Sigmoid colon (tissue), 7 donors: ENCODE measurements around the gene RASSF7. TPM values are rescaled to one million over a fixed set of nuclear protein-coding genes. Genes with fewer than 3 reads are reported as not detected.

Source experiments
- DNase-seq: peaks from one replicate; pipeline ENCODE4 v3.0.0-alpha.2; 2019
- H3K27ac ChIP-seq, 4 donors: fragments of 200-600 bp; sonication (generic); one replicate each; pipeline ENCODE4 v1.5.1; 2016 to 2019; ENCODE audit warnings: mild to moderate bottlenecking in 1 of 4
- H3K27me3 ChIP-seq, 3 donors: fragments of 200-600 bp; sonication (generic); one replicate each; pipeline ENCODE4 v1.5.1; 2019; ENCODE audit warnings: mild to moderate bottlenecking in 1 of 3
- H3K36me3 ChIP-seq, 4 donors: fragments of 200-600 bp; sonication (generic); one replicate each; pipeline ENCODE4 v1.5.1; 2016 to 2019
- H3K4me1 ChIP-seq, 4 donors: fragments of 200-600 bp; sonication (generic); one replicate each; pipeline ENCODE4 v1.5.1; 2017 to 2019
- H3K4me3 ChIP-seq, 4 donors: fragments of 200-600 bp; sonication (generic); one replicate each; pipeline ENCODE4 v1.5.1; 2017 to 2019; ENCODE audit warnings: mild to moderate bottlenecking in 2 of 4, moderate library complexity in 1 of 4
- H3K9me3 ChIP-seq, 4 donors: fragments of 200-600 bp in 3 of 4; sonication (generic) in 3 of 4; one replicate each; pipeline versions ENCODE4 v1.5.1 to v1.6.1; 2013 to 2019
- EP300 ChIP-seq, 4 donors: sonication (generic); formaldehyde crosslinking; IDR thresholded peaks; one replicate each; pipeline ENCODE4 v1.6.1; 2017; ENCODE audit warnings: antibody characterized with exemption in 4 of 4
- POLR2A ChIP-seq, 2 donors: fragments of 450-650 bp; IDR thresholded peaks; one replicate each; pipeline ENCODE4 v1.6.1; 2016; ENCODE audit warnings: antibody characterized with exemption in 2 of 2, mild to moderate bottlenecking in 2 of 2, moderate library complexity in 2 of 2
- POLR2AphosphoS5 ChIP-seq, 4 donors: sonication (generic); formaldehyde crosslinking; IDR thresholded peaks; one replicate each; pipeline ENCODE4 v1.6.1; 2017; ENCODE audit warnings: antibody characterized with exemption in 4 of 4
- WGBS, 2 donors: extraction: QIAGEN DNeasy Blood & Tissue Kit; methylation state at CpG; one replicate each; pipeline ENCODE4 v1.1.7; 2013; 5-methylcytosine and 5-hydroxymethylcytosine counted together
- intact Hi-C: fragments of 100-400 bp; cut with DNase I; formaldehyde crosslinking; loops from one replicate; pipeline ENCODE4 v1.15.1; 2023
- polyA plus RNA-seq, 3 donors: library from polyadenylated mRNA; stranded (reverse); fragments of 200-250 nt; gene quantifications; one replicate each; pipeline ENCODE4 v1.2.3, GENCODE V29; 2013
- total RNA-seq, 4 donors: library from RNA; depleted of rRNA; stranded (reverse); fragments of >200 nt; gene quantifications; one replicate each; pipeline ENCODE4 v1.1.0, GENCODE V29; 2016
- TF ChIP-seq, protein P1 (sequence below), 4 experiments: fragments of 450-650 bp in 3 of 4; fragments of 200-600 bp in 1 of 4; IDR thresholded peaks; one replicate each; pipeline ENCODE4 v1.5.1; 2016 to 2019; ENCODE audit warnings: antibody characterized with exemption in 4 of 4, mild to moderate bottlenecking in 3 of 4, moderate library complexity in 2 of 4
- donor health status: healthy with polysubstance abuse.
- donor health status: Bipolar disorder and iron deficiency.
- donor health status: healthy.

Gene RASSF7
- total and polyA plus RNA-seq, 7 donors: 3.0 to 122 (median 5.4) TPM

- H3K36me3 ChIP-seq: no peaks in the 10 kb centered on the region
- no peak overlapping the region for H3K27ac ChIP-seq
- H3K4me3 ChIP-seq: no peak overlapping the region
- no peaks in the 10 kb centered on the region for H3K9me3 ChIP-seq
- TF ChIP-seq, protein P1, sequence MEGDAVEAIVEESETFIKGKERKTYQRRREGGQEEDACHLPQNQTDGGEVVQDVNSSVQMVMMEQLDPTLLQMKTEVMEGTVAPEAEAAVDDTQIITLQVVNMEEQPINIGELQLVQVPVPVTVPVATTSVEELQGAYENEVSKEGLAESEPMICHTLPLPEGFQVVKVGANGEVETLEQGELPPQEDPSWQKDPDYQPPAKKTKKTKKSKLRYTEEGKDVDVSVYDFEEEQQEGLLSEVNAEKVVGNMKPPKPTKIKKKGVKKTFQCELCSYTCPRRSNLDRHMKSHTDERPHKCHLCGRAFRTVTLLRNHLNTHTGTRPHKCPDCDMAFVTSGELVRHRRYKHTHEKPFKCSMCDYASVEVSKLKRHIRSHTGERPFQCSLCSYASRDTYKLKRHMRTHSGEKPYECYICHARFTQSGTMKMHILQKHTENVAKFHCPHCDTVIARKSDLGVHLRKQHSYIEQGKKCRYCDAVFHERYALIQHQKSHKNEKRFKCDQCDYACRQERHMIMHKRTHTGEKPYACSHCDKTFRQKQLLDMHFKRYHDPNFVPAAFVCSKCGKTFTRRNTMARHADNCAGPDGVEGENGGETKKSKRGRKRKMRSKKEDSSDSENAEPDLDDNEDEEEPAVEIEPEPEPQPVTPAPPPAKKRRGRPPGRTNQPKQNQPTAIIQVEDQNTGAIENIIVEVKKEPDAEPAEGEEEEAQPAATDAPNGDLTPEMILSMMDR (IDR thresholded peaks at IDR 0.05): no peak
- TF ChIP-seq POLR2A (IDR thresholded peaks at IDR 0.05): no peak
- intact Hi-C loops: no loop called here
- H3K27me3 ChIP-seq: peaks cover 22 to 51% (median 47%) of the 10 kb centered on the region in 3 donors
- peaks cover 0 to 10% (median 9%) of the 10 kb centered on the region in 4 donors for H3K4me1 ChIP-seq
- WGBS, 2 donors: 95% methylated on average over 25 of the region's 25 CpGs
- no peak for DNase-seq
Observed at GRCh38 chr11:550021-550745, 10.6 kb upstream of the RASSF7 start.

DNA sequence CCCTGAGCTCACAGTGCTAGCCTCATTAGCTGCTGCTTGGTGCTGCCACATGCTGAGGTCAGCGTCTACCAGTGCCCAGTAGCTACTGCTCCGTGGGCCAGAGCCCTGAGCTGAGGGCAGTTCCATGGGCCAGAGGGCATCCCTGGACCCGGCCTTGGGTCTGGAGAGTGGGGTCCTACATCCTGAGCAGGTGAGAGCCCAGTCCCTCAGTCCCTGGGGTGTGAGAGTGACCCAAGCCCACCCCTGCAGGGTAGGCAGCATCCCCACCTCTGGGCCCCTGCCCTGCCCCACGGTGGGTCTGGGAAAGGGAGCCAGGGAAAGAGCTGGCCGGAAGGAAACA is 10.1 kb upstream of the RASSF7 start:
- DNase-seq: no peak
- TF ChIP-seq, protein P1 (IDR thresholded peaks at IDR 0.05): no peak
- TF ChIP-seq POLR2AphosphoS5 (IDR thresholded peaks at IDR 0.05) (no peak), EP300 (IDR thresholded peaks at IDR 0.05) (no peak), POLR2A (IDR thresholded peaks at IDR 0.05) (no peak)
- Histone ChIP-seq H3K4me3 (no peak overlapping the region), H3K27me3 (peaks cover 28 to 57% (median 52%) of the 10 kb centered on the region in 3 donors), H3K4me1 (peaks cover 0 to 16% (median 14%) of the 10 kb centered on the region in 4 donors), H3K9me3 (no peaks in the 10 kb centered on the region), H3K27ac (no peak overlapping the region), H3K36me3 (no peaks in the 10 kb centered on the region)
- intact Hi-C loops: no loop called here
- 86 to 90% methylated on average over 5 of the region's 5 CpGs for WGBS, 2 donors

DNA sequence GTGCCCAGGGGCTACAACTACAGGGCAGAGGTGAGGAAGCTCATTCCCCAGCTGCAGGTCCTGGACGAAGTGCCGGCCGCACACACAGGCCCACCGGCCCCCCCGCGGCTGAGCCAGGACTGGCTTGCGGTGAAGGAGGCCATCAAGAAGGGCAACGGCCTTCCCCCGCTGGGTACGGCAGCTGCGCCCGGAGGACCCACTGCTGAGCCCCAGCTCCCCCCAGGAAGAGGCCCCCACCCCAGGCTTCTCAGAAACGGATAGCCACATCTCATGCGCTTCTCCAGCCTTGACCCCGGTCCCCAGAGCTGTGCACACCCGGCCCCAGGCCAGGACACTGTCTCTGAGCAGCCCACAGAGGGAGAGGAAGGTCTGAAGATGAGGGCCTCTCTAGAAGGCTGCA is 9.6 kb upstream of the RASSF7 start:
- no peaks in the 10 kb centered on the region for H3K36me3 ChIP-seq
- no peaks in the 10 kb centered on the region for H3K9me3 ChIP-seq
- H3K27ac ChIP-seq: no peak overlapping the region
- peaks cover 0 to 20% (median 17%) of the 10 kb centered on the region in 4 donors for H3K4me1 ChIP-seq
- TF ChIP-seq EP300 (IDR thresholded peaks at IDR 0.05) (no peak), POLR2AphosphoS5 (IDR thresholded peaks at IDR 0.05) (no peak), POLR2A (IDR thresholded peaks at IDR 0.05) (no peak)
- TF ChIP-seq, protein P1 (IDR thresholded peaks at IDR 0.05): no peak
- intact Hi-C loops: no loop called here
- 85 to 89% methylated on average over 16 of the region's 16 CpGs for WGBS, 2 donors
- no peak overlapping the region for H3K4me3 ChIP-seq
- DNase-seq: no peak
- H3K27me3 ChIP-seq: peaks cover 32 to 61% (median 57%) of the 10 kb centered on the region in 3 donors

DNA sequence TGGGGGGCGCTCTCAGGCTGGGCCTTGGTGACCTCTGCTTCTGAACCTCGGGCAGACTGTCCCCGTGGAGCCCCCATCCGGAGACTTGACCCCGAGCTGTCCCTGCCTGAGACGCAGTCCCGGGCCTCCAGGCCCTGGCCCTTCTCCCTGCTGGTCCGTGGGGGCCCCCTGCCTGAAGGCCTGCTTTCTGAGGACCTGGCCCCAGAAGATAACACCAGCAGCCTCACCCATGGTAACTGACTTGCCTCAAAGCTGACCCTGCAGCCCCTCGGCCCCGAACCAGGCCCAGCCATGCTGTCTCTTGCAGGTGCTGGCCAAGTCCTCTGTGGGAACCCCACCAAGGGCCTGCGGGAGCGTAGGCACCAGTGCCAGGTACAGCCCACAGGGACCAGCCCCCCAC is 9.2 kb upstream of the RASSF7 start:
- WGBS, 2 donors: 84 to 87% methylated on average over 12 of the region's 12 CpGs
- peaks cover 37 to 66% (median 61%) of the 10 kb centered on the region in 3 donors for H3K27me3 ChIP-seq
- intact Hi-C loops: no loop called here

More for the DNA sequence above, 9.2 kb upstream of the RASSF7 start:
- no peak for DNase-seq
- TF ChIP-seq EP300 (IDR thresholded peaks at IDR 0.05) (no peak), POLR2AphosphoS5 (IDR thresholded peaks at IDR 0.05) (no peak), POLR2A (IDR thresholded peaks at IDR 0.05) (no peak)
- TF ChIP-seq, protein P1 (IDR thresholded peaks at IDR 0.05): no peak
- Histone ChIP-seq H3K36me3 (no peaks in the 10 kb centered on the region), H3K4me1 (peaks cover 0 to 21% (median 17%) of the 10 kb centered on the region in 4 donors), H3K9me3 (no peaks in the 10 kb centered on the region), H3K4me3 (no peak overlapping the region), H3K27ac (no peak overlapping the region)
